ENCODE measurements around the gene B4GALT2. TPM values are rescaled to one million over a fixed set of nuclear protein-coding genes. Genes with fewer than 3 reads are reported as not detected.

B4GALT2 gene
- total RNA-seq, 1 experiment from 2014 or later = 31.5 TPM

- Mint-ChIP-seq H3K4me1 (ENCODE audit: low read depth, unreplicated experiment) (peaks cover 29% of the 10 kb centered on the region), H3K9me3 (ENCODE audit: unreplicated experiment) (peaks cover 8% of the 10 kb centered on the region), H3K4me3 (ENCODE audit: unreplicated experiment) (peak overlapping the region; percentile 94), H3K27me3 (ENCODE audit: insufficient read depth, unreplicated experiment) (no peaks in the 10 kb centered on the region), H3K36me3 (ENCODE audit: insufficient read depth, unreplicated experiment) (peaks cover 11% of the 10 kb centered on the region), H3K27ac (ENCODE audit: unreplicated experiment) (peak overlapping the region; percentile 88)
- intact Hi-C loops (cut with micrococcal nuclease; ENCODE audit: unreplicated experiment) = no loop called here
- DNase-seq = peak; percentile 87
- BruUV-seq (replicated peaks) = no TSS peak
- Histone ChIP-seq H3K9me3 (no peaks in the 10 kb centered on the region), H3K36me3 (ENCODE audit: control insufficient read depth, insufficient read depth, low read length) (no peaks in the 10 kb centered on the region), H3K27me3 (replicated peaks; ENCODE audit: control insufficient read depth, insufficient read depth, low read length) (no peaks in the 10 kb centered on the region), H3K4me3 (ENCODE audit: low read depth, low read length) (peak overlapping the region; percentile 75), H3K4me1 (peaks cover 17% of the 10 kb centered on the region)
- CTCF ChIA-PET = interaction anchor here (0.6 kb wide), 1 partner anchor 37 kb away, joined by 3 read pairs; no protein-coding TSS in a partner anchor
- POLR2A ChIA-PET = no interaction called here
- TF ChIP-seq CTCF (IDR thresholded peaks at IDR 0.05; ENCODE audit: insufficient read depth in 1 of 2, low read depth in 1 of 2, low read length in 1 of 2, severe bottlenecking in 1 of 2, unreplicated experiment in 1 of 2) = no peak
Measured at GRCh38 chr1:44029911-44030604, 51.0 kb downstream of the B4GALT2 start.

- peaks cover 29% of the 10 kb centered on the region for H3K4me1 Mint-ChIP-seq (ENCODE audit: low read depth, unreplicated experiment)
- Histone ChIP-seq H3K27me3 (replicated peaks; ENCODE audit: control insufficient read depth, insufficient read depth, low read length) (no peaks in the 10 kb centered on the region), H3K4me1 (peaks cover 17% of the 10 kb centered on the region), H3K4me3 (ENCODE audit: low read depth, low read length) (peak overlapping the region; percentile 75), H3K9me3 (no peaks in the 10 kb centered on the region), H3K36me3 (ENCODE audit: control insufficient read depth, insufficient read depth, low read length) (no peaks in the 10 kb centered on the region)
- no peaks in the 10 kb centered on the region for H3K27me3 Mint-ChIP-seq (ENCODE audit: insufficient read depth, unreplicated experiment)
- peak overlapping the region; percentile 94 for H3K4me3 Mint-ChIP-seq (ENCODE audit: unreplicated experiment)
- intact Hi-C loops (cut with micrococcal nuclease; ENCODE audit: unreplicated experiment) = no loop called here
- TF ChIP-seq CTCF (IDR thresholded peaks at IDR 0.05; ENCODE audit: insufficient read depth in 1 of 2, low read depth in 1 of 2, low read length in 1 of 2, severe bottlenecking in 1 of 2, unreplicated experiment in 1 of 2) = peak in 1 of 2 experiments; percentile 31
- H3K36me3 Mint-ChIP-seq (ENCODE audit: insufficient read depth, unreplicated experiment) = peaks cover 9% of the 10 kb centered on the region
- POLR2A ChIA-PET = no interaction called here
- no TSS peak for BruUV-seq (replicated peaks)
- H3K27ac Mint-ChIP-seq (ENCODE audit: unreplicated experiment) = peak overlapping the region; percentile 81
- CTCF ChIA-PET = no interaction called here
- peaks cover 8% of the 10 kb centered on the region for H3K9me3 Mint-ChIP-seq (ENCODE audit: unreplicated experiment)
- peak in 1 of 2 experiments; percentile 67 for DNase-seq
Measured at GRCh38 chr1:44030605-44031251, 51.7 kb downstream of the B4GALT2 start.

GRCh38 chr1:44031252-44032169 lies 52.5 kb downstream of the B4GALT2 start, which contains the start of gene SLC6A9:
Gene SLC6A9 (minus strand): TSS chr1:44031462. CDS start chr1:44024277, 7,185 bp downstream.
- Histone ChIP-seq H3K36me3 (ENCODE audit: control insufficient read depth, insufficient read depth, low read length) (no peaks in the 10 kb centered on the region), H3K27me3 (replicated peaks; ENCODE audit: control insufficient read depth, insufficient read depth, low read length) (no peaks in the 10 kb centered on the region), H3K9me3 (no peaks in the 10 kb centered on the region), H3K4me3 (ENCODE audit: low read depth, low read length) (peak within 1 kb of the TSS; percentile 75), H3K4me1 (peaks cover 17% of the 10 kb centered on the region)
- Mint-ChIP-seq H3K27me3 (ENCODE audit: insufficient read depth, unreplicated experiment) (no peaks in the 10 kb centered on the region), H3K27ac (ENCODE audit: unreplicated experiment) (peak within 1 kb of the TSS; percentile 81), H3K4me1 (ENCODE audit: low read depth, unreplicated experiment) (peaks cover 32% of the 10 kb centered on the region), H3K36me3 (ENCODE audit: insufficient read depth, unreplicated experiment) (peaks cover 9% of the 10 kb centered on the region), H3K9me3 (ENCODE audit: unreplicated experiment) (peaks cover 8% of the 10 kb centered on the region), H3K4me3 (ENCODE audit: unreplicated experiment) (peak within 1 kb of the TSS; percentile 94)
- BruUV-seq (replicated peaks) = no TSS peak
- no peak for TF ChIP-seq CTCF (IDR thresholded peaks at IDR 0.05; ENCODE audit: insufficient read depth in 1 of 2, low read depth in 1 of 2, low read length in 1 of 2, severe bottlenecking in 1 of 2, unreplicated experiment in 1 of 2)
- POLR2A ChIA-PET = interaction anchor here (0.7 kb wide), 1 partner anchor 325 kb away, joined by 9 read pairs; no protein-coding TSS in a partner anchor
- CTCF ChIA-PET = interaction anchor here (0.6 to 1.3 kb wide), 2 partner anchors 11 to 85 kb away, joined by 5 to 9 read pairs; no protein-coding TSS in a partner anchor
- DNase-seq = peak; percentile 46 to 60
- intact Hi-C loops (cut with micrococcal nuclease; ENCODE audit: unreplicated experiment) = no loop called here

All from Caco-2 (cell line).